Breast epithelium (tissue), 4 donors: ENCODE results near the gene PHC2. TPM values are rescaled to one million over a fixed set of nuclear protein-coding genes. Genes with fewer than 3 reads are reported as not detected.

Experiments
- DNase-seq, 2 donors: peaks; one replicate each; pipeline ENCODE4 v3.0.0-alpha.2; 2019; ENCODE audit warnings: low spot score in 2 of 2
- H3K27ac ChIP-seq, 2 donors: fragments of 200-600 bp; sonication (generic) in 1 of 2; one replicate each; pipeline ENCODE4 v1.5.1; 2016 to 2019; ENCODE audit warnings: mild to moderate bottlenecking in 1 of 2
- H3K27me3 ChIP-seq, 2 donors: fragments of 200-600 bp; sonication (generic) in 1 of 2; one replicate each; pipeline versions ENCODE4 v1.5.1 to v1.6.0; 2017 to 2019; ENCODE audit warnings: control low read depth in 1 of 2, mild to moderate bottlenecking in 1 of 2
- H3K36me3 ChIP-seq: fragments of 200-600 bp; one replicate; pipeline ENCODE4 v1.5.1; 2019
- H3K4me1 ChIP-seq, 2 donors: fragments of 200-600 bp; sonication (generic); one replicate each; pipeline ENCODE4 v1.5.1; 2016 to 2019; ENCODE audit warnings: control low read depth in 1 of 2
- H3K4me3 ChIP-seq, 3 donors: fragments of 200-600 bp; sonication (generic); 1 replicate in 2 of 3; 2 replicates in 1 of 3; pipeline ENCODE4 v1.5.1; 2016 to 2019; ENCODE audit warnings: mild to moderate bottlenecking in 3 of 3, moderate library complexity in 2 of 3
- H3K9me3 ChIP-seq, 2 donors: fragments of 200-600 bp; sonication (generic) in 1 of 2; one replicate each; pipeline ENCODE4 v1.5.1; 2016 to 2019; ENCODE audit warnings: control low read depth in 1 of 2
- CTCF ChIP-seq, 3 donors: fragments of 450-650 bp; IDR thresholded peaks; one replicate each; pipeline ENCODE4 v1.5.1; 2016 to 2017; ENCODE audit warnings: antibody characterized with exemption in 3 of 3, mild to moderate bottlenecking in 3 of 3, moderate library complexity in 3 of 3
- POLR2A ChIP-seq: fragments of 450-650 bp; IDR thresholded peaks from one replicate; pipeline ENCODE4 v1.6.1; 2016; ENCODE audit warnings: antibody characterized with exemption, mild to moderate bottlenecking, moderate library complexity
- POLR2AphosphoS5 ChIP-seq, 3 donors: sonication (generic); formaldehyde crosslinking; IDR thresholded peaks; one replicate each; pipeline ENCODE4 v1.6.1; 2017; ENCODE audit warnings: antibody characterized with exemption in 3 of 3
- intact Hi-C: fragments of 100-400 bp; cut with DNase I; formaldehyde crosslinking; loops from one replicate; pipeline ENCODE4 v1.15.1; 2023; ENCODE audit warnings: low total_unique reads
- total RNA-seq, 3 donors: library from RNA; depleted of rRNA; stranded (reverse); fragments of >200 nt; gene quantifications; one replicate each; pipeline ENCODE4 v1.1.0, GENCODE V29; 2016

PHC2 gene
- total RNA-seq, 3 donors from 2014 or later = 103 to 214 (median 134) TPM

GRCh38 chr1:33460947-33461629, 30.2 kb upstream of the PHC2 start:
- Histone ChIP-seq H3K36me3 (no peaks in the 10 kb centered on the region), H3K9me3 (no peaks in the 10 kb centered on the region), H3K4me1 (no peaks in the 10 kb centered on the region), H3K27me3 (no peaks in the 10 kb centered on the region), H3K27ac (peak overlapping the region in 1 of 2 donors; percentile 58), H3K4me3 (no peak overlapping the region)
- intact Hi-C loops = no loop called here
- TF ChIP-seq POLR2AphosphoS5 (IDR thresholded peaks at IDR 0.05) (no peak), POLR2A (no peak), CTCF (IDR thresholded peaks at IDR 0.05) (no peak)
- no peak for DNase-seq

- Histone ChIP-seq H3K4me1 (no peaks in the 10 kb centered on the region), H3K27ac (no peak overlapping the region), H3K36me3 (no peaks in the 10 kb centered on the region), H3K4me3 (no peak overlapping the region), H3K9me3 (no peaks in the 10 kb centered on the region), H3K27me3 (no peaks in the 10 kb centered on the region)
- intact Hi-C loops = no loop called here
- DNase-seq = no peak
- TF ChIP-seq POLR2A (no peak), CTCF (IDR thresholded peaks at IDR 0.05) (no peak), POLR2AphosphoS5 (IDR thresholded peaks at IDR 0.05) (no peak)
These were observed 29.2 kb upstream of the PHC2 start for GRCh38 chr1:33460144-33460543.

GRCh38 chr1:33459691-33460090, 28.8 kb upstream of the PHC2 start:
- no peaks in the 10 kb centered on the region for H3K27me3 ChIP-seq
- H3K27ac ChIP-seq = no peak overlapping the region
- H3K4me1 ChIP-seq = no peaks in the 10 kb centered on the region
- no peak overlapping the region for H3K4me3 ChIP-seq
- intact Hi-C loops = no loop called here
- no peak for DNase-seq
- no peak for TF ChIP-seq POLR2A
- TF ChIP-seq CTCF (IDR thresholded peaks at IDR 0.05) = no peak
- TF ChIP-seq POLR2AphosphoS5 (IDR thresholded peaks at IDR 0.05) = no peak
- no peaks in the 10 kb centered on the region for H3K36me3 ChIP-seq
- H3K9me3 ChIP-seq = no peaks in the 10 kb centered on the region

GRCh38 chr1:33456502-33456886, 25.6 kb upstream of the PHC2 start:
- no peak for DNase-seq
- TF ChIP-seq POLR2A (no peak), CTCF (IDR thresholded peaks at IDR 0.05) (no peak)
- H3K4me3 ChIP-seq = no peak overlapping the region
- intact Hi-C loops = no loop called here
- H3K27me3 ChIP-seq = no peaks in the 10 kb centered on the region
- no peaks in the 10 kb centered on the region for H3K9me3 ChIP-seq
- no peaks in the 10 kb centered on the region for H3K36me3 ChIP-seq
- peak overlapping the region in 1 of 2 donors; percentile 18 for H3K27ac ChIP-seq
- H3K4me1 ChIP-seq = no peaks in the 10 kb centered on the region

- H3K36me3 ChIP-seq = no peaks in the 10 kb centered on the region
- peak in 1 of 2 donors; percentile 48 for DNase-seq
- H3K27ac ChIP-seq = peak overlapping the region; percentile 12 to 35
- TF ChIP-seq CTCF (IDR thresholded peaks at IDR 0.05) (peak; percentile 32 to 59 (median 47)), POLR2A (no peak)
- no peak overlapping the region for H3K4me3 ChIP-seq
- H3K9me3 ChIP-seq = no peaks in the 10 kb centered on the region
- intact Hi-C loops = no loop called here
- H3K4me1 ChIP-seq = no peaks in the 10 kb centered on the region
- H3K27me3 ChIP-seq = no peaks in the 10 kb centered on the region
These were observed 24.9 kb upstream of the PHC2 start for GRCh38 chr1:33455539-33456501.
